Stimulated activated CD8-positive, alpha-beta memory T cell treated with anti-CD3 and anti-CD28 coated beads, Interleukin-7, amount 100 ng/mL, for 48 hours (primary cell): ENCODE data around the gene TAB2.
"Not testable (repeated sequence)": the region's sequence is repeated elsewhere in the genome, so short reads cannot be mapped to it uniquely, and the experiment has no call there.

Experiments used
- DNase-seq, 2 donors: peaks; one replicate each; pipeline ENCODE4 v3.0.0-alpha.2; 2020; ENCODE audit warnings: low read depth in 1 of 2; ENCODE audit errors: extremely low read depth in 1 of 2

TAB2 gene

DNA sequence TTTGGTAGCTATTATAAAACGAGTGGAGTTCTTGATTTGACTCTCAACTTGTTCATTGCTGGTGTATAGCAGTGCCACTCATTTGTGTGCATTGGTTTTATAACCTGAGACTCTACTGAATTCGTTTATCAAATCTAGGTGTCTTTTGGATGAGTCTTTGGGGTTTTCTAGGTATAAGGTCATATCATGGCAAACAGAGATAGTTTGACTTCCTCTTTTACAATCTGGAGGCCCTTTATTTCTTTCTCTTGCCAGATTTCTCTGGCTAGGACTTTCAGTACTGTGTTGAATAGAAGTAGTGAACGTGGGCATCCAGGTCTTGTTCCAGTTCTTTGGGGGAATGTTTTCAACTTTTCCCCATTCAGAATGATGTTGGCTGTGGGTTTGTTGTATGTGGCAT lies 121.3 kb downstream of the TAB2 start:
- no peak for DNase-seq

DNA sequence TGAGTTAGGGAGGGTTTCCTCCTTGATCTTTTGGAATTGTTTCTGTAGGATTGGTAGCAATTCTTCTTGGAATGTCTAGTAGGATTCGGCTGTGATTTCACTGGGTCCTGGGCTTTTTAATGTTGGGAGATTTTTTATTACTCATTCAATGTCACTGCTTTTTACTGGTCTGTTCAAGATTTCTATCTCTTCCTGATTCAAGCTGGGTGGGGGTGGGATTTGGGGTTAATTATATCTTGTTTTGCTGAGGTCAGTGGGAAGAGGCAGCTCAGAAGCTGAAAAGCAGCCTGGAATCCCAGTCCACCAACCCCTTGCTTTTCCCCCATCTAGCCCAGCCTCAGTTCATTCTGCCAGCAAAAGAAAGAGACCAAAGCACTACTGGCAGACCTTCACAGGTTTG lies 122.1 kb downstream of the TAB2 start:
- no peak for DNase-seq

DNA sequence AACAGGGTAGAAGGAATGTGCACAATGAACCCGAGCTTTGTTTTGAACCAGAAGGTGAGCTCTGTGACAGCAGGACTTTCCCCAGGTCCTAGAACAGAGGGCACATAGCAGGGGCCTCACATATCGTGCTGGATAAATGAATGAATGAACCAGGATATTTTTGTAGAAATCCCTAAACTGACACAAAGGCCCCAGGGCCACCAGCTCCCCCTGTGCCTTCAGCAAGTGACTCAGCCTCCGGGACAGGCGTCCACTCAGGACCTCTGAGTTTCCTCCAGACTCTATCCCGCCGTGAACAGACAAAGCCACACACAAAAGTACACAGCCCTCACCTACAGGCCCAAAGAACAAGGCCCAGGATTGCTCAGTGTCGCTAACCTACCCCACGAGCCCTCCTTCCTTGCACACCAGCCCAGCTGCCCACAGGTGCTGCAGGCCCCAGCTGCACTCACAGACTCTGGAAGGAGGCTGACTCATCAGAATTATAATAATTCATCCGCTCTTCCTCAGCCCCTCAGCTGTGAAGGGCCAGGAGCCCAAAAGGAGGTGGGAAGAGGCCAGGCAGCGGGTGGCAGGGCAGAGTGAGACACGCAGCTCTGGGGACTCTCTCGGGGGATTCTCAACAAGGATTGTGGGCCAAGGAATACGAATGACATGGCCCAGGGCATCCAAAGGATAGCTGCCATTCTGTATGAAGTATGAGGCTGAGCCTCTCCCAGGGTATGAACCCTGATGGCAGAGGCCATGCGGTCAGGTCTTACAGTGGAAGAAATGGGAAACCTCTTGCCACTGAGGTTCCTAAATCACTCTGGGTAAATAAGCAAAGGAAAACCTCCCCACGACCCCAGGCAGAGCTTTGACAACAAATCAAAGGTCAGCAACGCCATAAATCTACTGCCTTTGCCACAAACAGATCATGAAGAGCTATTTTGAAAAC lies 123.5 kb downstream of the TAB2 start:
- no peak for DNase-seq

DNA sequence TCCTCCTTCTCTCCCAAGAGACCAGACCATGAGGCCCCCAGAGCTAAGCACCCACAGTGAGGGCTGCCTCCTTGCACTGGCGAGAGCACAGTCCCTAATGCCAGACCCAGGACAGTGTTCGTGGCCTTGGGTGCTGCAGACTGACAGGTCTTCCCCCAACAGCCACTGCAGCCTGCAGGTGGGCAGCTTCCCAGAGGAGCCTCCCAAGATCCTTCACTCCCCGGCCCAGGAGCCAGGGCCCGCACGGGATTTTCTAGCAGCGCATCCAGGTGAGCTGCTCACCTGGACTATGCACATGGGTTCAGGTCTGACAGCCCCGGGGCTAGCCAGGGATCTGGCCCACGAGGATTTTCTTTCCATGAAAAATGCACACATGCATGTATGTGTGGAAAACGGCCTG lies 124.2 kb downstream of the TAB2 start:
- no peak for DNase-seq

DNA sequence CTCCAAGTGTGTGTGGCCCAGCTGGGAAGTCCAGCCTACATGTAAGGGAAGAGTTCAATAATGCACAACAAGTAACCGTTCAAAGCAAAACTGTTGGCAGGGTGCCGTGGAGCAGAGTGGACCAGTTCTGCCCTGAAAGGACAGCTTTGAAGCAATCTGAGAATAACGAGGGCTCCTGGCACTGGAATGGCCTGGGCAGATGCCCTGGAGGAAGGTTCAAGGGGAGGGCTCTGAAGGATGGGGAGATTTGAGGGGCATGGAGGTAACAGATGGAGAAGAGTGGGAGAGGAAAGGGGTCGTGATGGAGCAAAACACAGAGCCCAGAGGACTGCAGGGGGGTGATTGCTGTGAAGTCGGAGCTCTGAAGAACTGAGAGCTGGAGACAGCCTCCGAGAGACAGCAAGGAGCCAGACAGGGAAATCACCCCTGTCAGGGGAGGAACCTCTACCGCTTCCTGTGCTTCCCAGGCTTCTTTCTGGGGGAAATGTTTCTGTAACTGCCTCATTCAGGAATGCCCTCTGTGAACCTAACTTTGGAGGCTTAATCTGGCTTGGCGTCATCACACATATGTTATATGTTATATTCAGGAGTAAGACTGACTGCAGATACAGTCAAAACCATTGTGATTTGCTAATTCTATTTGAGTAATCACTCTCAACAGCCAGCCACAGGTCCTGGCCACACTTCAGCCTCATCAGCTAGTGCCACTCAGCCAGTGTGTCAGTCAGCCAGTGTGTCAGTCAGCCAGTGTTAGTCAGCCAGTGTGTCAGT lies 126.1 kb downstream of the TAB2 start:
- no peak for DNase-seq

DNA sequence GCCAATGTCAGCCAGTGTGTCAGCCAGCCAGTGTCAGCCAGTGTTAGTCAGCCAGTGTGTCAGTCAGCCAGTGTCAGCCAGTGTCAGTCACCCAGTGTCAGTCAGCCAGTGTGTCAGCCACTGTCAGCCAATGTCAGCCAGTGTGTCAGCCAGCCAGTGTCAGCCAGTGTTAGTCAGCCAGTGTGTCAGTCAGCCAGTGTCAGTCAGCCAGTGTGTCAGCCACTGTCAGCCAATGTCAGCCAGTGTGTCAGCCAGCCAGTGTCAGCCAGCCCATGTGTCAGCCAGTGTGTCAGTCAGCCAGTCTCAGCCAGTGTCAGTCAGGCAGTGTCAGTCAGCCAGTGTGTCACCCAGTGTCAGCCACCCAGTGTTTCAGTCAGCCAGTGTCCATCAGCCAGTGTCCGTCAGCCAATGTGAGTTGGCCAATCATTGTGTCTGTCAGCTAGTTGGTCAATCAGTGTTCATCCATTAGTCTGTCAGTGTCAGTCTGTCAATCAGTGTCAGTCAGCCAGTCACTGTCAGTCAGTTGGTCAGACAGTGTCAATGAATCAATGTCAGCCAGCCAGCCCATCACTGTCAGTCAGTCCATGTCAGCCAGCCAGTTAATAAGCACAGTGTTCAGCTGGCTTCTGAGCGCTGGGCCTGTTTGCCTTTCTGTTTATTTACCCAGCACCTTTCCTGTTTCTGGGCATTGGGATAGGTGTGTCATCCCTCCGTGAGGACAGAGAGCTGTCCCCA lies 127.0 kb downstream of the TAB2 start:
- DNase-seq = not testable (repeated sequence)

DNA sequence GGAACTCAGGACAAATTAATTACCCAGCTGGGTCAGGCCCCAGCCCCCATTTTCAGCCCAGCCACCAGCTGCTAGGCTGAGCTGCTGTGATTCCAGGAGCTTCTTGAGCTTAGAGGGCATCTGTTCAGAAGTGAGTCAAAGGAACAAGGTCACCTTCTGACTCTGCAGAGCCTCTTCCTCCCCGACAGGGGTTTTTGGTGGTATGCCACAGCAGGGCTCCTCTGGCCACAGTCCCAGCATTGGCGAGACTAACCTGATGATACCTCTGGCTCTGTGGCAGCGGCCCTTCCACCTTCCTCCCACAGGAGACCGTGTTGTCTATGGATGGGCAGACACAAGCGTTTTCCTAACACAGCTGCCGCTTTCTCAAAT lies 127.6 kb downstream of the TAB2 start:
- peak in 1 of 2 donors; percentile 16 for DNase-seq

DNA sequence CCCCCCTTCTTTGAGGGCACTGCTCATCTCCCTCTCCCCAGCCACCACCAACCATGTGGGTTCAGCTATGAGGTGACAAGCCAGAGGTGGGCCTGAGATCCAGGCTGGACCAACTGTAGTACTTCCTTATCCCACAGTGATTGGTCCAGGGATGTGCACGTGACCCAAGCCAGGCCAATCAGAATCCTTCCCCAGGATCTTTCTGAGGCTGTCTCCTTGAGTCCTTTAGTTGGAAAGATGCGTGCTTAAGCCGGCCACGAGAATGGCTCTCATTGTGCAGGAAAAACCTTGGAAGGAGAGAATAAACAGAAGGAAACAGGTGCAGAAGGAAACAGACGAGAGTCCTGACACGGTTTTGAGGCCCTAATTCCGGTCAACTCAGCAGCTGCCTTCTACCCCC lies 128.1 kb downstream of the TAB2 start:
- no peak for DNase-seq

DNA sequence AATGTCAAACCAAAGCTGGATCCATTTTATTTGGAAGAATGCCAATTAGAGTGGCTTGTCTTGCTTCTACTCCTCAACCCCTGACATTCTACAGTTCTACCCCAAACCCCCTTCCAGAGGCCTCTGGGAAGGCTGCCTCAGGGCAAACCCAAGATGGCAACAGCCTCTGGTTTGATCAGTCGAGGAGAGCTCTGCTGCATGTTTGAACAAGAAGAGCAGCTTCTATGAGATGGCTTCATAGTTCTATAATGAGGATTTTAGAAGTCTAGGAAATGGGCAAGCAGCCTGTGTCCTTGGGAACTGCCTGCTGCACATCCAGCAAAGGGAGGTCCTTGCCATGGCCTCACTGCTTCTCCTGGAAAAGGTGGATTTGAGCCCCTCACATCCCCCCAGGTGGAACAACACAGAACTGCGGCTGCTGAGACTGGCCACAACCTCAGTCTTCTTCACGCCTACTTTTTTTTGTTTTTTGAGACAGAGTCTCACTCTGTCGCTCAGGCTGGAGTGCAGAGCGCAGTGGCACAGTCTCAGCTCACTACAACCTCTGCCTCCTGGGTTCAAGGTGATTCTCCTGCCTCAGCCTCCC lies 129.4 kb downstream of the TAB2 start:
- no peak for DNase-seq

DNA sequence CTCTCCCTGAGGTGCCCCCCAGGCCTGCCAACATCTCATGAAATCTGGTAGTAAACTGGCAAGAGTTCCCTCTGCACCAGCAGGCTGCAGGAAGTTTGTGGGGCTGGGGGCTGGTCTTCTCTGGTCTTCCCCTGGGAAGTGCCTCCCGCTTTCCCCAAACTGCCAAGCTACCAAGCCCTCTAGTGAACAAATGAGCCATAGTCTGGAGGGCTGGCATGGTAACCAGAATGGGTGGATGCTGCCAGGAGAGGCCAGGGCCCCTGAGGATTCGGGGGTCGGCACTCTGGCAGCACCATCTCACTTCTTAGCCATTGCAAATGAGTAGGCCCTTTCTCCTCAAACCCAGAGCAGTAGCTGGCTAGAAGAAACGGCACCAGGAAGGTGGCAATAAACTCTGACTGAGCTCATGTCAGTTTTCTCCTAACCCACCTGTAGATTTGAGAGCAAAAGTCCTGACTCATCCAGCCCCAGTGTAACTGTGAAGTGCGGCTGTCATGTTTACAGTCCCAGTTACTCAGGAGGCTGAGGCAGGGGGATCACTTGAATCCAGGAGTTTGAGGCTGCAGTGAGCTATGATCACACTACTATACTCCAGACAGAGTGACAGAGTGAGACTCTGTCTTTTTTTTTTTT lies 131.4 kb downstream of the TAB2 start:
- no peak for DNase-seq

DNA sequence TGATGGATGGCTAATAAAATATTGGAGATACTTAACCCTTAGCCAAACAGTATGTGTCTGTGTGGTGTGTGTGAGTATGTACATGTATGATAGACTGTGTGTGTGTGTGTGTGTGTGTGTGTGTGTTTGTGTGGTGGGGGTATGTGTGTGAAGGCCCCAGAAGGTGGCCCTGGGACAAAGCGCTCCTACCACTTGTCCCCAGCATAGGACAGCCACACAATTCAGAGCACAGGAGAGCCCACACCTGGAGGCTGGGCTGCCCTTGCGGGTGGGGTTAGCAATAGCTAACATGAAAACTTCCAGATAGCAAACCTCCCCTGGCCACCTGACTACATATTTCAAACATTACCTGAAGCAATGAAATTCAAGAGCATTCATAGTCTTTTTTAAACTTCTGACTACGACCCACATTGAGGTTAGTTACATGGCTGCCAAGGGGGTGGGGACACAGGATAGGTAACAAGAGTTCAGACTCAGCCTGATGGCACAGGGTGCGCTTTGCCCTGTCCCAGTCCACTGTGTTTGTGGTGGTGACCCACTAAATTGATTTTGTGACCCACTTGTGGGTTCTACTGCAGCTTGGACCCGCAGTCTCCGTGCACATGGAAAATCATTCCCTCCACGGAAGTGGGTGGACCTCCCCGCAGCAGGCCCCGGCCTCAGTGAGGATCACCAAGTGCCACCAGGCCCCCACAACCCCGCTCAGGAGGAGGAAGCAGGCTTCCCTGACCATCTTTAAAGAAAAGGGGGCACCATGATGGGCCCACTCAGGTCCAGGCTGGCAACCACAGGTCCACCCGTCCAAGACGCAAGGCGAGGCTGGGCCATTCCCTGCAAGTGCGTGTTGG lies 132.5 kb downstream of the TAB2 start:
- no peak for DNase-seq

DNA sequence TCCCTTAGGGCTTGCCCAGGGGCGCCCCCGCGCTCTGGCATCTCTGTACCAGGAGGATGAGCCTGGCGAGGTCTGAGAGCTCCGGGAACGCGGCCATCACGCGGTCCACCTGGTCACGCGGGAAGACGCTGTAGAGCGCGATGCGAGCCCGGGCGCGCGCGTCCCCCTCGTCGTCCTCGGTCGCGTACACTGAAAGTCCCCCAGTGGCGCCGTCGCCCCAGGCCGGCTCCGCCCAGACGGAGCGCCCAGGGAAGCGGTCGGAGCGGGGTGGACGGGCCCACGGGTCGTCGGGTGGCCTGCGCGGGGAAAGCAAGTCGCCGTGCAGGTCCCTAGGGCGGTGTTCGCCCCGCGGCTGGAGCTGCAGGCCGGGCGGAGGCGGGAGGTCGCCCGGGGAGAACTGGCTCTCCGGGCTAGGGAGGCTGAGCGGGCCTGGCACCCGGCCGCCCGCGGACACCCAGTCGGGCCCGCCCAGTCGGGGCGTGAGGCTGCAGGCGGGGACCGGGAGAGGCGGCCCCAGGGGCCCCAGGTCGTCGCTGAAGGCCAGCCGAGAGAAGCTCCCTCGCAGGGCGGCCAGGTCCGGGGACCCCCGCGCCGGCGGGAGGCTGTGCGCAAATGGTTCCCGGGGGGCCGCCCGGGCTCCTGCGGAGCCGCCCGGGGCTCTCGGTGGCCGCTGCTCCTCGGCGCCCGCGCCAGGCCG lies 133.3 kb downstream of the TAB2 start:
- DNase-seq = no peak

DNA sequence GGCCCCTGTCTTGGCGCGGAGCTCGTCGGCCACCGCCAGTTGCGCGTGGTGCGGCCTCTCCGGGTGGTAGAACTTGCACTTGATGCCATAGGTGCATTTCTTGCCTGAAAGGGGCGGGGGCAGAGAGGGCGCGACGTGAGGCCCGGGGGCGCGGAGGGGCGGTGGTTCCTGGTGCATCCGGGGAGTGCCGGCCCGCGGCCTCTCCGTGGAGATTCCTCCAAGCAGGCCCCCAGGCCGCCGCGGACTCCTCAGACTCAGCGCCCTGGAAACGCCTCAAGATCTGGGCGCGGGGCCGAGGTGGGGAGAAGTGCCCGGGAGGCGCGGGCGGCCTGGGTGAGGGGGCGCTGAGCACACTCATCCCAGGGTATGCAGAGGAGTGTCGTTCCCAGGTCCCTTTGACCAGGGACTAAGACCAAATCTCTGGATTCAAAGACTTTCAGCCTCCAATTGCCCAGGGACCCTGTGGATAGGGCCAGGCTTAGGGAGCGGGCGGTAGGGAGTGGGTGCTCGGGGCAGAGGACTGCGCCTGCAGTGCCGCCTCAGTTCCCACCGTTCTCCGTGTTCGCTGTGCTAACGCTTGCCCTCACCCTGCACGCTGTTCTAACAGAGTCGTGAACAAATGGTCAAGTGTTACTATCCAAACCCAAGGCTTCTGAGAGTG lies 134.0 kb downstream of the TAB2 start:
- no peak for DNase-seq

DNA sequence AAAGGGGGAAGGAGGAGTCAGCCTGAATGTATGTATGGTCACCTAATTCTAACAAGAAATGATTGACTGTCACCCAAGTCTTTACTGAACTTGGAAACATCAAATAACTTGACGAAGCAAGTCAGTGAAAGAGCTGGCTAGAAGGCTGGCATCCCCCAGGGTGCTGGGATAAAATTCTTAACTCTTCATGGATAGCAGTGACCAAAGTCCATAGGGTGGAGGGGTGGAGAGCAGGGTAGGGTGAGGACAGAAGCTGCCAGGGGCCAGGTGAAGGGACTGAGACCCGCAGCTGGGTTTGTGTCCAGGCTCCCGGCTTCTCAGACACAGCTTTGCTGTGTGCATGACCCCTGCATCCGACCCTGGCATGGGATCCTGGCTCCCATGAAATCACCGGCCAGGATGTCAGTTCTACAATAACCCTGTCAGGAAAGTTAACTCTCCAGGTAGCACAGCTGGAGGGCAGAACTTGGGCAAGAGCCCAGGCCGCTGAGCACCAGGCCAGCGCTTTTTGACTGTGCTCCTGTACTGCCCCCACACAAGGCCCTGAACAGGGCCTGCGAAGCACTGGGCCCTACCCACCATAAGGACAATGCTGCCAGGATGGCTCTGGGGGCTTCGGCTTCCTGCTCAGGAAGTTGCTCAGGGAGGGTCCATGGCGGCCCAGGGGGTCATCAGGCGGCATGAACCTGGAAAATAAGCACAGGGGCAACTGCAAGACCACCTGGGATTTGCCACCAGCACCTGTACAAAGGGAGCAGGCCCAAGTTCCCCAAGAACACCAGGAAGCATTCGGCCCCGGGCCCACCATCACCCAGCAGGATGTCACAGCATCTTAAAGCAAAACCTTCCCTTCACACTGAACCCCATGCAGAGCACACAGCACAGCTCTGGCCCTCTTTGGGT lies 134.8 kb downstream of the TAB2 start:
- DNase-seq = no peak

DNA sequence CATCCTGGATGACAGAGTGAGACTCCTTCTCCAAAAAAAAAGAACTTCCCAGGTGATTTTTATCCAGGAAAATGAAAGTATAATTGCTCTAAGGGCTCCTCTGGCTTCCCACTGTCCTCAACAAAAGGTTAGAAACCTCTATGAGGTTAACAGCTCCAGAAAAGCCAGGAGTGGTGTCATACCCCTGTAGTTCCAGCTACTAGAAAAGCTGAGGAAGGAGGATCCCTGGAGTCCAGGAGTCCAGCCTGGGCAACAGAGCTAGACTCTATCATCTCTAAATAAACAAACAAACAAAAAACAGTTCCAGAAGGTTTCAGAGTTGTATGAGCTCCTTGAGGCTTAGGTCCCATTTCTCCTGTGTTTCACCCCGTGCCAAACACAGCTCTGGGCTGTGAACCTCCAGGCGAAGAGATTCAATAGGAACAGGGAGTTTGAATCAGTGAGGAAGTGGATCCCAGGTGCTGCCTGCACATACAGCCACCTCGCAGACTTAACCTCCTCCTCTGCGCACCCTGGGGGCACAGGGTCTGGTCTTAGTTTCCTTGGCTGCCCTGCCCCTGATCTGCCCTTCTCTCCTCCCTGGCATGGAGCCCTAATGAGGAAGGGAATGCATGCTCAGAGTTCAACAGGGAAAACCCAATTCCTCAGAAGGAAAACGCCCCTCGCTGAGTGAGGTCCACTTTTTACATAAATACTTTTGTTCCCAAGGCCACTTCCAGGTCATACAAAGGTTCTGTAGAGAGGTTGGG lies 136.3 kb downstream of the TAB2 start:
- DNase-seq = no peak

DNA sequence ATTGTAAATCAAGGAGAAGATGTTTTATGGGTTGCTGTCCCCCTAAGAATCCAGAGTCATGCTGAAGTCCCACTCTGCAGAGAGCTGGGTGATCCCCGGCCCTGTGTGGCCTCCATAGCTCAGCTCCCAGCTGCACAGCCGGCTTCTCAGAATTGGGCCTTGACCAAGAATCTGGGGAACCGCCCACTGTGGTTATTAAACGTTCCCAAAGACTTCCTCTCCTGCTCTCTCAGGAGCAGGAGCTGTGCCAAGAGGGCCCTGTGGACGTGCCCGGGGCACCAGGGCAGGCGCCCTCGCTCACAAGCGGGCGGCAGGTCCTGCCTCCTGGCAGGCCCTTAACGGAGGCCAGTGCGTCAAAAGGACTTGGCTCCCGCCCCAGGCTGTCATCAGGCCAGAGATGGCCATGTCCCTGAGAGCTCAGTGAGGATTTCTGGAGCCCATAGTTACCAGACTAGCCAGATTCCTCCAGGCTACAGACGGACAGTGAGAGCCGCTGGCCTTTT lies 136.9 kb downstream of the TAB2 start:
- no peak for DNase-seq
